Endodermal cell (in vitro differentiated cells): ENCODE measurements around the gene PRR30. TPM values are rescaled to one million over a fixed set of nuclear protein-coding genes. Genes with fewer than 3 reads are reported as not detected.

Source experiments
- DNase-seq: peaks from one replicate; pipeline ENCODE4 v3.0.0-alpha.2; 2017
- H3K27ac ChIP-seq: 2 replicates; pipeline ENCODE4 v1.5.1; 2013; ENCODE audit warnings: mild to moderate bottlenecking, low read depth, low read length, moderate library complexity
- H3K27me3 ChIP-seq: 2 replicates; pipeline ENCODE4 v1.6.1; 2013; ENCODE audit warnings: mild to moderate bottlenecking, low read length, moderate library complexity; ENCODE audit not compliant: insufficient read depth, control insufficient read depth, poor library complexity, severe bottlenecking
- H3K36me3 ChIP-seq: 2 replicates; pipeline ENCODE4 v1.7.0; 2013; ENCODE audit warnings: mild to moderate bottlenecking, low read length, moderate library complexity; ENCODE audit not compliant: control insufficient read depth, insufficient read depth
- H3K4me1 ChIP-seq: one replicate; pipeline ENCODE4 v1.7.0; 2013; ENCODE audit warnings: low read length; ENCODE audit not compliant: control insufficient read depth, insufficient read depth
- H3K4me3 ChIP-seq: 2 replicates; pipeline ENCODE4 v1.5.1; 2013; ENCODE audit warnings: mild to moderate bottlenecking, low read length, moderate library complexity
- H3K9ac ChIP-seq: 2 replicates; pipeline ENCODE4 v1.6.1; 2013; ENCODE audit warnings: mild to moderate bottlenecking, low read length, moderate library complexity; ENCODE audit not compliant: poor library complexity, severe bottlenecking; ENCODE audit errors: extremely low read depth
- H3K9me3 ChIP-seq: 2 replicates; pipeline ENCODE4 v1.6.1; 2013; ENCODE audit warnings: mild to moderate bottlenecking, low read length, moderate library complexity; ENCODE audit not compliant: control insufficient read depth
- H3K27ac Mint-ChIP-seq: 2 replicates; pipeline ENCODE4 v1.8.0; 2020; ENCODE audit warnings: mixed read lengths
- H3K27me3 Mint-ChIP-seq: 2 replicates; pipeline ENCODE4 v1.8.0; 2021; ENCODE audit warnings: mild to moderate bottlenecking, mixed read lengths; ENCODE audit not compliant: insufficient read depth
- H3K36me3 Mint-ChIP-seq: 2 replicates; pipeline ENCODE4 v1.8.0; 2020; ENCODE audit warnings: low read depth, mixed read lengths
- H3K4me1 Mint-ChIP-seq: 2 replicates; pipeline ENCODE4 v1.8.0; 2020; ENCODE audit warnings: mixed read lengths
- H3K4me3 Mint-ChIP-seq: 2 replicates; pipeline ENCODE4 v1.8.0; 2020; ENCODE audit warnings: mild to moderate bottlenecking, moderate library complexity, mixed read lengths
- H3K9me3 Mint-ChIP-seq: 2 replicates; pipeline ENCODE4 v1.8.0; 2020; ENCODE audit warnings: mild to moderate bottlenecking, mixed read lengths
- WGBS, 2 experiments: methylation state at CpG; one replicate each; pipeline versions ENCODE4 v1.1.5 to v1.1.7; 2013; ENCODE audit warnings: missing lambda C conversion rate in 2 of 2, mixed read lengths in 1 of 2; ENCODE audit not compliant: insufficient coverage in 1 of 2, insufficient read length in 1 of 2; 5-methylcytosine and 5-hydroxymethylcytosine counted together
- total RNA-seq, 2 donors: library from RNA; stranded (reverse); fragmentation: NEBNext Ultra II Directional in 1 of 2; extraction: Animal tissue kit (Norgen Biotek cat#: 25700) in 1 of 2; gene quantifications; 2 replicates in 1 of 2; 3 replicates in 1 of 2; pipeline ENCODE4 v1.2.1, GENCODE V29; 2021
- TF ChIP-seq, protein P1 (sequence below): fragments of 200-600 bp; sonication (generic); conservative IDR thresholded peaks from 2 replicates; pipeline ENCODE4 v1.5.0; 2021; ENCODE audit warnings: antibody characterized with exemption, mild to moderate bottlenecking

Gene PRR30
- total RNA-seq, 2 donors from 2014 or later: not detected

DNA sequence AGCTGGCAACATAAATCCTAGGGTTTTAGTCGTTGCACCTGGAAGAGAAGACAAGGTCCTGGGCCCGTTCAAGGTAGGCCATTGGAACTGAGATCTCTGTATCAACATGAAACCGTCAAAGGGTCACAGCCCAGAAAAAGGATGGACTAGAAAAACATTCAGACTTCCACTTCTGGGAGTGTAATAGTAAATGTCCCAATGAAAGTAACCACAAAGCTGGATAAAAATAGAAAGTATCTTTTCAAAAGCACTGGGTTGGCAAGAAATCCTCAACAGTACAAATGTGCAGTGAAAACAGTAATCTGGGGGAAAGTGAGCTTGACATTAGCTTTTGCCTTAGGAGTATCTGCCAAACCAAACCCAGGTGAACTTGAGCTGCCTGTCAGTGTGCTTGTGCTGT is 33.2 kb downstream of the PRR30 start:
- Histone ChIP-seq H3K4me1 (no peaks in the 10 kb centered on the region), H3K27ac (no peak overlapping the region), H3K36me3 (no peaks in the 10 kb centered on the region), H3K9me3 (no peaks in the 10 kb centered on the region), H3K9ac (no peak overlapping the region), H3K4me3 (no peak overlapping the region), H3K27me3 (peaks cover 6% of the 10 kb centered on the region)
- no peak overlapping the region for H3K27ac Mint-ChIP-seq
- H3K27me3 Mint-ChIP-seq: peaks cover 3% of the 10 kb centered on the region
- TF ChIP-seq, protein P1, sequence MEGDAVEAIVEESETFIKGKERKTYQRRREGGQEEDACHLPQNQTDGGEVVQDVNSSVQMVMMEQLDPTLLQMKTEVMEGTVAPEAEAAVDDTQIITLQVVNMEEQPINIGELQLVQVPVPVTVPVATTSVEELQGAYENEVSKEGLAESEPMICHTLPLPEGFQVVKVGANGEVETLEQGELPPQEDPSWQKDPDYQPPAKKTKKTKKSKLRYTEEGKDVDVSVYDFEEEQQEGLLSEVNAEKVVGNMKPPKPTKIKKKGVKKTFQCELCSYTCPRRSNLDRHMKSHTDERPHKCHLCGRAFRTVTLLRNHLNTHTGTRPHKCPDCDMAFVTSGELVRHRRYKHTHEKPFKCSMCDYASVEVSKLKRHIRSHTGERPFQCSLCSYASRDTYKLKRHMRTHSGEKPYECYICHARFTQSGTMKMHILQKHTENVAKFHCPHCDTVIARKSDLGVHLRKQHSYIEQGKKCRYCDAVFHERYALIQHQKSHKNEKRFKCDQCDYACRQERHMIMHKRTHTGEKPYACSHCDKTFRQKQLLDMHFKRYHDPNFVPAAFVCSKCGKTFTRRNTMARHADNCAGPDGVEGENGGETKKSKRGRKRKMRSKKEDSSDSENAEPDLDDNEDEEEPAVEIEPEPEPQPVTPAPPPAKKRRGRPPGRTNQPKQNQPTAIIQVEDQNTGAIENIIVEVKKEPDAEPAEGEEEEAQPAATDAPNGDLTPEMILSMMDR: no peak
- H3K4me1 Mint-ChIP-seq: no peaks in the 10 kb centered on the region
- 83 to 90% methylated on average over 3 of the region's 3 CpGs for WGBS, 2 experiments
- no peak overlapping the region for H3K4me3 Mint-ChIP-seq
- H3K9me3 Mint-ChIP-seq: no peaks in the 10 kb centered on the region
- DNase-seq: no peak
- no peaks in the 10 kb centered on the region for H3K36me3 Mint-ChIP-seq

DNA sequence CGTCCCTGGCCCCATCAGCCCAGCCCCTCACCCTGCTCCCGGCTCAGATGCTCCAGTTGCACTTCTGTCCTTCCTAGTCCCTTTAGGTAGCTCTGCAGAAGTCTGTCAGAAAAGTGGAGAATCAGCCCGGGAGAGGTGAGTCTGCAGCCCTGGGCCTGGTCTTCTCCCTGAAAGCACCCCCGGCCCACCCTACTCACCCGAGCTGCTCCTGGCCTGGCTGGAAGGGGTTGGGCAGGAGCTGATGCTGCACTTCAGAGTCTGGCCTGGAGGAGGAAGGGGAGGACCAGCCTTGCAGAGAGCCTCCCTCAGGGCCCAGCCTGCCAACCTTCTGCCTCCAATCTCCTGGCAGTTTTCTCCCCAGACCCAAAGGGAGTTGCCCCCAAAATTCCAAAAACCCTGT is 36.9 kb downstream of the PRR30 start:
- Mint-ChIP-seq H3K27me3 (peaks cover 3% of the 10 kb centered on the region), H3K27ac (no peak overlapping the region), H3K4me3 (no peak overlapping the region), H3K9me3 (no peaks in the 10 kb centered on the region), H3K36me3 (no peaks in the 10 kb centered on the region), H3K4me1 (no peaks in the 10 kb centered on the region)
- no peak overlapping the region for H3K9ac ChIP-seq
- H3K9me3 ChIP-seq: no peaks in the 10 kb centered on the region
- no peak for DNase-seq
- no peak overlapping the region for H3K27ac ChIP-seq
- TF ChIP-seq, protein P1: no peak
- H3K4me1 ChIP-seq: no peaks in the 10 kb centered on the region
- no peak overlapping the region for H3K4me3 ChIP-seq
- H3K36me3 ChIP-seq: no peaks in the 10 kb centered on the region
- WGBS, 2 experiments: 92% methylated on average over 5 of the region's 5 CpGs; no CpG with 5 or more reads in 1 of the 2 experiments
- H3K27me3 ChIP-seq: peaks cover 6% of the 10 kb centered on the region

DNA sequence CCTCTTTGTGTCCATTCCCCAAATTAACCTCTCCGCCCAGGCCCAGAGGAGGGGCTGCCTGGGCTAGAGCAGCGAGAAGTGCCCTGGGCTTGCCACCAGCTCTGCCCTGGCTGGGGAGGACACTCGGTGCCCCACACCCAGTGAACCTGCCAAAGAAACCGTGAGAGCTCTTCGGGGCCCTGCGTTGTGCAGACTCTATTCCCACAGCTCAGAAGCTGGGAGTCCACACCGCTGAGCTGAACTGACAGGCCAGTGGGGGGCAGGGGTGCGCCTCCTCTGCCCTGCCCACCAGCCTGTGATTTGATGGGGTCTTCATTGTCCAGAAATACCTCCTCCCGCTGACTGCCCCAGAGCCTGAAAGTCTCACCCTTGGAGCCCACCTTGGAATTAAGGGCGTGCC is 39.2 kb downstream of the PRR30 start:
- H3K36me3 Mint-ChIP-seq: no peaks in the 10 kb centered on the region
- peaks cover 5% of the 10 kb centered on the region for H3K27me3 ChIP-seq
- TF ChIP-seq, protein P1: no peak
- no peaks in the 10 kb centered on the region for H3K9me3 Mint-ChIP-seq
- H3K4me3 Mint-ChIP-seq: no peak overlapping the region
- no peak overlapping the region for H3K9ac ChIP-seq
- no peaks in the 10 kb centered on the region for H3K27me3 Mint-ChIP-seq
- no peaks in the 10 kb centered on the region for H3K9me3 ChIP-seq
- DNase-seq: no peak
- H3K4me3 ChIP-seq: no peak overlapping the region
- peaks cover 5% of the 10 kb centered on the region for H3K4me1 ChIP-seq
- WGBS, 2 experiments: 82 to 83% methylated on average over 8 to 10 of the region's 10 CpGs
- no peak overlapping the region for H3K27ac ChIP-seq
- H3K4me1 Mint-ChIP-seq: peaks cover 4% of the 10 kb centered on the region
- peak overlapping the region; percentile 49 for H3K27ac Mint-ChIP-seq
- no peaks in the 10 kb centered on the region for H3K36me3 ChIP-seq
